CD4-positive, alpha-beta T cell (primary cell): Measurements from ENCODE around the gene CCL8. TPM values are rescaled to one million over a fixed set of nuclear protein-coding genes. Genes with fewer than 3 reads are reported as not detected.

ENCODE experiments used
- ATAC-seq: fragments of 200-7000 bp; cut with Tn5 transposase; one replicate; pipeline ENCODE4 v1.10.0; 2022; ENCODE audit warnings: mild to moderate bottlenecking; ENCODE audit not compliant: poor library complexity
- CTCF ChIA-PET: fragments of 350-600 bp; sonication (Branson Sonifier 250); formaldehyde crosslinking; loops from one replicate; lab custom pipeline; 2021; ENCODE audit warnings: antibody characterized with exemption, inconsistent platforms; lab: Charles Lee
- POLR2A ChIA-PET: fragments of 350-600 bp; sonication (Branson Sonifier 250); formaldehyde crosslinking; loops from one replicate; lab custom pipeline; 2021; ENCODE audit warnings: antibody characterized with exemption, inconsistent platforms; lab: Charles Lee
- DNase-seq, 14 experiments: peaks; one replicate each; pipeline ENCODE4 v3.0.0-alpha.2; 2013 to 2020; ENCODE audit warnings: mixed read lengths in 2 of 14
- H3K27ac ChIP-seq, 2 donors: one replicate each; pipeline versions ENCODE4 v1.5.1 to v1.7.0; 2013; ENCODE audit warnings: low read length in 2 of 2, low read depth in 1 of 2, mild to moderate bottlenecking in 1 of 2
- H3K27me3 ChIP-seq, 2 experiments: 1 replicate in 1 of 2; 2 replicates in 1 of 2; pipeline versions ENCODE4 v1.6.1 to v1.7.0; 2013; ENCODE audit warnings: low read length in 2 of 2, control low read depth in 1 of 2, mild to moderate bottlenecking in 1 of 2, moderate library complexity in 1 of 2; ENCODE audit not compliant: insufficient read depth in 2 of 2, control insufficient read depth in 1 of 2
- H3K36me3 ChIP-seq: one replicate; pipeline ENCODE4 v1.6.1; 2013; ENCODE audit warnings: low read length, control low read depth; ENCODE audit not compliant: insufficient read depth
- H3K4me1 ChIP-seq: one replicate; pipeline ENCODE4 v1.6.1; 2013; ENCODE audit warnings: low read length, control low read depth; ENCODE audit not compliant: insufficient read depth
- H3K4me3 ChIP-seq: one replicate; pipeline ENCODE4 v1.5.1; 2013; ENCODE audit warnings: mild to moderate bottlenecking, low read length, moderate library complexity
- H3K9me3 ChIP-seq, 2 experiments: 1 replicate in 1 of 2; 2 replicates in 1 of 2; pipeline versions ENCODE4 v1.6.1 to v1.7.0; 2013; ENCODE audit warnings: low read length in 2 of 2, mild to moderate bottlenecking in 2 of 2, control low read depth in 1 of 2, moderate library complexity in 1 of 2; ENCODE audit not compliant: control insufficient read depth in 1 of 2, insufficient read depth in 1 of 2
- H3K27ac Mint-ChIP-seq: one replicate; pipeline ENCODE4 v1.8.0; 2020; ENCODE audit warnings: mixed read lengths
- H3K27me3 Mint-ChIP-seq: one replicate; pipeline ENCODE4 v1.8.0; 2021; ENCODE audit warnings: mixed read lengths
- H3K36me3 Mint-ChIP-seq: one replicate; pipeline ENCODE4 v1.8.0; 2021; ENCODE audit warnings: low read depth, mixed read lengths
- H3K4me1 Mint-ChIP-seq: one replicate; pipeline ENCODE4 v1.8.0; 2021; ENCODE audit warnings: low read depth, mixed read lengths
- H3K4me3 Mint-ChIP-seq: one replicate; pipeline ENCODE4 v1.8.0; 2020; ENCODE audit warnings: mild to moderate bottlenecking, mixed read lengths
- H3K9me3 Mint-ChIP-seq: one replicate; pipeline ENCODE4 v1.8.0; 2020; ENCODE audit warnings: mixed read lengths
- CTCF ChIP-seq: fragments of 200-600 bp; IDR thresholded peaks from one replicate; pipeline ENCODE4 v1.8.0; 2022; ENCODE audit warnings: antibody characterized with exemption, mild to moderate bottlenecking
- intact Hi-C, 2 experiments: fragments of 100-400 bp; cut with DNase I in 1 of 2; cut with micrococcal nuclease in 1 of 2; formaldehyde crosslinking; loops; one replicate each; pipeline versions ENCODE4 v1.15.1 to v1.9.0; 2023 to 2025; cut with DNase I, micrococcal nuclease
- total RNA-seq, 174 experiments: library from RNA in 2 of 174; stranded (reverse) in 2 of 174; gene quantifications; one replicate each; pipeline ENCODE4 v1.2.3 and lab custom pipeline; 2021 to 2026

Gene CCL8
- total RNA-seq, 2 experiments from 2014 or later = not detected

GRCh38 chr17:34312080-34312479 is 7.2 kb upstream of the CCL8 start:
- ChIA-PET CTCF (no interaction called here), POLR2A (no interaction called here)
- DNase-seq = no peak
- Histone ChIP-seq H3K9me3 (no peaks in the 10 kb centered on the region), H3K4me1 (no peaks in the 10 kb centered on the region), H3K27ac (no peak overlapping the region), H3K27me3 (peaks cover 5 to 12% of the 10 kb centered on the region in 2 experiments), H3K36me3 (no peaks in the 10 kb centered on the region), H3K4me3 (no peak overlapping the region)
- H3K9me3 Mint-ChIP-seq = no peaks in the 10 kb centered on the region
- intact Hi-C loops = no loop called here
- no peak for ATAC-seq
- peaks cover 40% of the 10 kb centered on the region for H3K27me3 Mint-ChIP-seq
- no peaks in the 10 kb centered on the region for H3K4me1 Mint-ChIP-seq
- no peaks in the 10 kb centered on the region for H3K36me3 Mint-ChIP-seq
- no peak overlapping the region for H3K4me3 Mint-ChIP-seq
- H3K27ac Mint-ChIP-seq = no peak overlapping the region
- TF ChIP-seq CTCF = no peak

- intact Hi-C loops = no loop called here
These were observed 6.1 kb upstream of the CCL8 start for GRCh38 chr17:34313164-34313563.

GRCh38 chr17:34314279-34314678 is 5.0 kb upstream of the CCL8 start:
- Histone ChIP-seq H3K4me3 (no peak overlapping the region), H3K36me3 (no peaks in the 10 kb centered on the region), H3K27me3 (peaks cover 5 to 7% of the 10 kb centered on the region in 2 experiments), H3K9me3 (no peaks in the 10 kb centered on the region), H3K27ac (no peak overlapping the region), H3K4me1 (no peaks in the 10 kb centered on the region)
- Mint-ChIP-seq H3K9me3 (no peaks in the 10 kb centered on the region), H3K4me1 (no peaks in the 10 kb centered on the region), H3K4me3 (no peak overlapping the region), H3K27me3 (peaks cover 35% of the 10 kb centered on the region), H3K36me3 (no peaks in the 10 kb centered on the region), H3K27ac (no peak overlapping the region)
- TF ChIP-seq CTCF = no peak
- intact Hi-C loops = no loop called here
- ATAC-seq = no peak
- no peak for DNase-seq
- ChIA-PET CTCF (no interaction called here), POLR2A (no interaction called here)

More at GRCh38 chr17:34313164-34313563, 6.1 kb upstream of the CCL8 start:
- no peak for DNase-seq
- no peak overlapping the region for H3K4me3 ChIP-seq
- Mint-ChIP-seq H3K9me3 (no peaks in the 10 kb centered on the region), H3K36me3 (no peaks in the 10 kb centered on the region), H3K4me1 (no peaks in the 10 kb centered on the region), H3K27ac (no peak overlapping the region), H3K27me3 (peaks cover 35% of the 10 kb centered on the region), H3K4me3 (no peak overlapping the region)
- no peak overlapping the region for H3K27ac ChIP-seq
- CTCF ChIA-PET = no interaction called here
- H3K4me1 ChIP-seq = no peaks in the 10 kb centered on the region
- POLR2A ChIA-PET = no interaction called here
- TF ChIP-seq CTCF = no peak
- no peak for ATAC-seq
- H3K36me3 ChIP-seq = no peaks in the 10 kb centered on the region
- H3K27me3 ChIP-seq = peaks cover 5 to 7% of the 10 kb centered on the region in 2 experiments
- no peaks in the 10 kb centered on the region for H3K9me3 ChIP-seq
